KMS-11 (cell line): ENCODE results near the gene EXO1.

ENCODE experiments used
- H2AFZ ChIP-seq: fragments of 200-600 bp; sonication (generic); 2 replicates; pipeline ENCODE4 v1.6.1; 2016; ENCODE audit warnings: antibody characterized with exemption, mixed run types, low read depth
- H3K27ac ChIP-seq: fragments of 200-600 bp; sonication (generic); 2 replicates; pipeline ENCODE4 v1.6.1; 2016; ENCODE audit warnings: mild to moderate bottlenecking, mixed run types
- H3K27me3 ChIP-seq: fragments of 200-600 bp; sonication (generic); 2 replicates; pipeline ENCODE4 v1.6.1; 2017; ENCODE audit warnings: mild to moderate bottlenecking, low read depth, mixed run types, moderate library complexity; ENCODE audit not compliant: insufficient read depth
- H3K36me3 ChIP-seq: fragments of 200-600 bp; sonication (generic); 2 replicates; pipeline ENCODE4 v1.6.1; 2017; ENCODE audit warnings: mild to moderate bottlenecking, mixed run types; ENCODE audit not compliant: insufficient read depth
- H3K4me1 ChIP-seq: fragments of 200-600 bp; sonication (generic); 2 replicates; pipeline ENCODE4 v1.6.1; 2016; ENCODE audit warnings: mild to moderate bottlenecking, low read depth, mixed run types; ENCODE audit not compliant: poor library complexity, severe bottlenecking
- H3K4me2 ChIP-seq: fragments of 200-600 bp; sonication (generic); 2 replicates; pipeline ENCODE4 v1.7.0; 2016; ENCODE audit warnings: mild to moderate bottlenecking, mixed run types
- H3K4me3 ChIP-seq: fragments of 200-600 bp; sonication (generic); IDR thresholded peaks from 2 replicates; pipeline ENCODE4 v1.6.1; 2017; ENCODE audit warnings: low read depth, low read length, mixed read lengths; ENCODE audit not compliant: insufficient read depth
- H3K79me2 ChIP-seq: fragments of 200-600 bp; sonication (generic); 2 replicates; pipeline ENCODE4 v1.6.1; 2016; ENCODE audit warnings: low read depth, mixed run types; ENCODE audit not compliant: insufficient read depth
- H3K9ac ChIP-seq: fragments of 200-600 bp; sonication (generic); 2 replicates; pipeline ENCODE4 v1.6.1; 2016; ENCODE audit warnings: mild to moderate bottlenecking, mixed run types
- H4K20me1 ChIP-seq: fragments of 200-600 bp; sonication (generic); 2 replicates; pipeline ENCODE4 v1.6.1; 2016; ENCODE audit warnings: mild to moderate bottlenecking, mixed run types; ENCODE audit not compliant: insufficient read depth
- CTCF ChIP-seq: fragments of 200-600 bp; sonication (generic); conservative IDR thresholded peaks from 2 replicates; pipeline ENCODE4 v1.6.1; 2017; ENCODE audit warnings: low read depth, mild to moderate bottlenecking, antibody characterized with exemption, low read length, moderate library complexity, mixed read lengths

Gene EXO1

GRCh38 chr1:241837416-241837815 is 10.6 kb upstream of the EXO1 start:
- Histone ChIP-seq H2AFZ (no peak overlapping the region), H3K9ac (no peak overlapping the region), H3K79me2 (no peaks in the 10 kb centered on the region), H3K4me3 (no peak overlapping the region), H4K20me1 (no peaks in the 10 kb centered on the region), H3K27me3 (no peaks in the 10 kb centered on the region), H3K4me1 (peaks cover 25% of the 10 kb centered on the region), H3K36me3 (no peaks in the 10 kb centered on the region), H3K27ac (no peak overlapping the region), H3K4me2 (no peak overlapping the region)
- no peak for TF ChIP-seq CTCF

GRCh38 chr1:241837901-241838300 is 10.1 kb upstream of the EXO1 start:
- no peaks in the 10 kb centered on the region for H3K79me2 ChIP-seq
- no peak overlapping the region for H3K4me3 ChIP-seq
- H3K4me1 ChIP-seq = peaks cover 25% of the 10 kb centered on the region
- no peak overlapping the region for H3K9ac ChIP-seq
- H3K27ac ChIP-seq = no peak overlapping the region
- TF ChIP-seq CTCF = no peak
- H3K36me3 ChIP-seq = no peaks in the 10 kb centered on the region
- no peak overlapping the region for H3K4me2 ChIP-seq
- H3K27me3 ChIP-seq = no peaks in the 10 kb centered on the region
- no peak overlapping the region for H2AFZ ChIP-seq
- no peaks in the 10 kb centered on the region for H4K20me1 ChIP-seq

GRCh38 chr1:241838897-241839296 is 9.1 kb upstream of the EXO1 start:
- no peaks in the 10 kb centered on the region for H3K36me3 ChIP-seq
- H3K4me1 ChIP-seq = peaks cover 25% of the 10 kb centered on the region
- no peak overlapping the region for H3K9ac ChIP-seq
- H3K27me3 ChIP-seq = no peaks in the 10 kb centered on the region
- peak overlapping the region; percentile 8; the same call in 1 of the 2 replicates for H2AFZ ChIP-seq
- no peaks in the 10 kb centered on the region for H3K79me2 ChIP-seq
- peak overlapping the region; percentile 73 for H3K4me2 ChIP-seq
- H3K27ac ChIP-seq = no peak overlapping the region
- TF ChIP-seq CTCF = no peak
- no peaks in the 10 kb centered on the region for H4K20me1 ChIP-seq
- no peak overlapping the region for H3K4me3 ChIP-seq

GRCh38 chr1:241839369-241839979 is 8.5 kb upstream of the EXO1 start:
- H2AFZ ChIP-seq = peak overlapping the region; percentile 8; the same call in 1 of the 2 replicates

More at GRCh38 chr1:241839369-241839979, 8.5 kb upstream of the EXO1 start:
- Histone ChIP-seq H3K79me2 (no peaks in the 10 kb centered on the region), H3K27me3 (no peaks in the 10 kb centered on the region), H4K20me1 (no peaks in the 10 kb centered on the region), H3K4me1 (peaks cover 24% of the 10 kb centered on the region), H3K27ac (no peak overlapping the region), H3K4me3 (no peak overlapping the region), H3K9ac (no peak overlapping the region; the same call in 1 of the 2 replicates), H3K4me2 (peak overlapping the region; percentile 73), H3K36me3 (no peaks in the 10 kb centered on the region)
- TF ChIP-seq CTCF = no peak
